Hepatocyte (in vitro differentiated cells): Measurements from ENCODE around the gene SYT2. TPM values are rescaled to one million over a fixed set of nuclear protein-coding genes. Genes with fewer than 3 reads are reported as not detected.

Experiments used
- DNase-seq: peaks from one replicate; pipeline ENCODE4 v3.0.0-alpha.2; 2016; ENCODE audit warnings: low spot score
- H2AFZ ChIP-seq: fragments of 200-600 bp; sonication (generic); 2 replicates; pipeline ENCODE4 v1.6.0; 2016; ENCODE audit warnings: antibody characterized with exemption, mild to moderate bottlenecking
- H3K27ac ChIP-seq: fragments of 200-600 bp; sonication (generic); 2 replicates; pipeline ENCODE4 v1.5.1; 2016; ENCODE audit warnings: mild to moderate bottlenecking
- H3K27me3 ChIP-seq: fragments of 200-600 bp; sonication (generic); 2 replicates; pipeline ENCODE4 v1.6.1; 2016
- H3K36me3 ChIP-seq: fragments of 200-600 bp; sonication (generic); replicated peaks from 2 replicates; pipeline ENCODE4 v1.5.1; 2016; ENCODE audit warnings: low read depth; ENCODE audit not compliant: insufficient read depth
- H3K4me1 ChIP-seq: fragments of 200-600 bp; sonication (generic); 2 replicates; pipeline ENCODE4 v1.5.1; 2016; ENCODE audit warnings: mild to moderate bottlenecking, moderate library complexity; ENCODE audit not compliant: insufficient read depth
- H3K4me2 ChIP-seq: fragments of 200-600 bp; sonication (generic); 2 replicates; pipeline ENCODE4 v1.6.0; 2016
- H3K4me3 ChIP-seq: fragments of 200-600 bp; sonication (generic); 2 replicates; pipeline ENCODE4 v1.5.1; 2016; ENCODE audit warnings: mild to moderate bottlenecking
- H3K79me2 ChIP-seq: fragments of 200-600 bp; sonication (generic); 2 replicates; pipeline ENCODE4 v1.6.0; 2017; ENCODE audit warnings: mild to moderate bottlenecking
- H3K9me2 ChIP-seq: fragments of 200-600 bp; sonication (generic); replicated peaks from 2 replicates; pipeline ENCODE4 v1.6.0; 2017; ENCODE audit warnings: mild to moderate bottlenecking; ENCODE audit not compliant: insufficient read depth
- H3K9me3 ChIP-seq: fragments of 200-600 bp; sonication (generic); 2 replicates; pipeline ENCODE4 v1.5.1; 2016; ENCODE audit warnings: low read depth, mild to moderate bottlenecking
- H4K20me1 ChIP-seq: fragments of 200-600 bp; sonication (generic); 2 replicates; pipeline ENCODE4 v1.6.0; 2016; ENCODE audit warnings: mild to moderate bottlenecking; ENCODE audit not compliant: insufficient read depth, poor library complexity, severe bottlenecking
- CTCF ChIP-seq: fragments of 200-600 bp; sonication (generic); IDR thresholded peaks from 2 replicates; pipeline ENCODE4 v1.5.1; 2016; ENCODE audit warnings: antibody characterized with exemption, mild to moderate bottlenecking; ENCODE audit not compliant: poor library complexity
- EZH2 ChIP-seq: fragments of 200-600 bp; sonication (generic); IDR thresholded peaks from 2 replicates; pipeline ENCODE4 v1.6.1; 2016; ENCODE audit warnings: antibody characterized with exemption, mild to moderate bottlenecking, borderline replicate concordance
- EZH2phosphoT487 ChIP-seq: fragments of 200-600 bp; sonication (generic); IDR thresholded peaks from one replicate; pipeline ENCODE4 v1.6.1; 2018; ENCODE audit warnings: antibody characterized with exemption, mild to moderate bottlenecking, low read depth, moderate library complexity; ENCODE audit not compliant: unreplicated experiment, severe bottlenecking
- WGBS: methylation state at CpG from one replicate; pipeline ENCODE4 v1.1.6; 2016; ENCODE audit warnings: low lambda C conversion rate; ENCODE audit errors: missing lambda C conversion rate; 5-methylcytosine and 5-hydroxymethylcytosine counted together
- polyA plus RNA-seq: library from polyadenylated mRNA; unstranded; fragments of >200 nt; fragmentation: Nextera tagmentation; extraction: Ambion mirVana; gene quantifications from 2 replicates; pipeline ENCODE4 v1.2.1, GENCODE V29; 2016
- total RNA-seq: library from RNA; depleted of rRNA; stranded (reverse); fragments of >200 nt; gene quantifications from 2 replicates; pipeline ENCODE4 v1.2.3, GENCODE V29; 2014

Gene SYT2
- total and polyA plus RNA-seq, 2 experiments from 2014 or later: 0.81 to 0.90 TPM

GRCh38 chr1:202568410-202568809 is 141.8 kb downstream of the SYT2 start:
- H3K36me3 ChIP-seq: no peaks in the 10 kb centered on the region
- no peak overlapping the region for H3K4me3 ChIP-seq
- no peaks in the 10 kb centered on the region for H4K20me1 ChIP-seq
- H3K4me1 ChIP-seq: peaks cover 12% of the 10 kb centered on the region
- no peaks in the 10 kb centered on the region for H3K27me3 ChIP-seq
- no peak for DNase-seq
- H3K4me2 ChIP-seq: peak overlapping the region; percentile 45
- H3K79me2 ChIP-seq: no peaks in the 10 kb centered on the region
- no peaks in the 10 kb centered on the region for H3K9me3 ChIP-seq
- no peaks in the 10 kb centered on the region for H3K9me2 ChIP-seq
- H2AFZ ChIP-seq: no peak overlapping the region
- H3K27ac ChIP-seq: peak overlapping the region; percentile 65
- WGBS: 34% methylated on average over 2 of the region's 2 CpGs
- TF ChIP-seq EZH2 (no peak), EZH2phosphoT487 (no peak), CTCF (no peak)

- Histone ChIP-seq H3K4me2 (no peak overlapping the region), H3K27me3 (no peaks in the 10 kb centered on the region), H2AFZ (no peak overlapping the region), H3K4me1 (peaks cover 12% of the 10 kb centered on the region), H3K27ac (peak overlapping the region; percentile 25), H4K20me1 (no peaks in the 10 kb centered on the region), H3K4me3 (no peak overlapping the region), H3K9me2 (no peaks in the 10 kb centered on the region), H3K36me3 (no peaks in the 10 kb centered on the region), H3K9me3 (no peaks in the 10 kb centered on the region), H3K79me2 (no peaks in the 10 kb centered on the region)
- no peak for DNase-seq
- 80% methylated on average over 4 of the region's 4 CpGs for WGBS
- TF ChIP-seq CTCF: no peak
- no peak for TF ChIP-seq EZH2phosphoT487
- no peak for TF ChIP-seq EZH2
These were observed 142.5 kb downstream of the SYT2 start for GRCh38 chr1:202567738-202568137.

GRCh38 chr1:202565890-202566602 is 144.2 kb downstream of the SYT2 start:
- H3K79me2 ChIP-seq: no peaks in the 10 kb centered on the region

More at GRCh38 chr1:202565890-202566602, 144.2 kb downstream of the SYT2 start:
- WGBS: 88% methylated on average over 2 of the region's 2 CpGs
- Histone ChIP-seq H3K36me3 (no peaks in the 10 kb centered on the region), H3K4me1 (peaks cover 12% of the 10 kb centered on the region), H3K27me3 (no peaks in the 10 kb centered on the region), H3K9me2 (no peaks in the 10 kb centered on the region), H2AFZ (no peak overlapping the region), H3K4me3 (no peak overlapping the region), H3K9me3 (no peaks in the 10 kb centered on the region), H3K27ac (no peak overlapping the region), H3K4me2 (no peak overlapping the region), H4K20me1 (no peaks in the 10 kb centered on the region)
- TF ChIP-seq CTCF: no peak
- no peak for TF ChIP-seq EZH2phosphoT487
- TF ChIP-seq EZH2: no peak
- no peak for DNase-seq
